GM18511 (cell line): ENCODE results near the gene ANKRD13A.
"Not testable (repeated sequence)": the region's sequence is repeated elsewhere in the genome, so short reads cannot be mapped to it uniquely, and the experiment has no call there.

Experiments used
- ATAC-seq: cut with Tn5 transposase; IDR thresholded peaks from one replicate; pipeline ENCODE4 v1.9.1; 2021; ENCODE audit warnings: mild to moderate bottlenecking, moderate library complexity; ENCODE audit not compliant: unreplicated experiment

ANKRD13A gene

GRCh38 chr12:110047297-110047940 is 48.2 kb downstream of the ANKRD13A start:
- ATAC-seq = no peak

DNA sequence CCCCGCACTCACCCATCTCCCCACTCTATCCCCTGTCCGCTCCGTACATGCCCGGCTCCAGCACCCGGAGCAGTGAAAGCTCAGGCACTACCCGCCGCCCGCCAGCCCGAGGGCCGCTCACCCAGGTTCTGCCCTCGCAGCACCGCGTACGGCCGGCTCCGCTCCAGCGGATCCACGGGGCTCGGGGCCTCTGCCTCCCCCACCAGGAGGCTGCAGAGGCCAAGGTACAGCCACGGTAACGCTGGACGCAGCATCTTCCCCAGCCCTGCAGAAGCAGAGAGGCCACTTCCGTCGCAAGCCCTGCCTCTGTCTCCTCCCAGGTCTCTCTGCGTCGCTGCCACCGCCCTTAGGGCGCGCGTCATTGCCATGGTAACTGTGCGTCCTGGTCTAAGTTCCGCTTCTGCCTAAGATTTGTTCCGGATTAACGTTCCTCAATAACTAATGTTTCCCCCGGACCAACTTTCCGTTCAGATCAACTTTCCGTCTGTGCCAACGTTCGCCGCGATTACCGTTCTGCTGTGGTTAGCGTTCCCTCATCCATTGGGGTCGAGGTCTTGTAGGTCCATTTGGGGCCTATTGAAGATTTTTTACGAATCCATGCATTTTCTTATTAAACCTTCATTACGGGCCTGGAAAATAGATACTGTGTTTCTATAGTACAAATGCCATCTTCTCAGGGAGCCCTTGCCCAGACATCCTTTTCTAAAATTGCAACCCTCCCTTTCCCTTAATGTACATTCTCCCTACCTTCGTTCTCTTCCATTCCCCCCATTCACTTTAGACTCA is 49.2 kb downstream of the ANKRD13A start, which contains the start of gene C12orf76:
C12orf76 (minus strand) TSS at position 281 of the 786 bp plus-strand sequence; CDS start at position 254, 27 bp downstream.
- ATAC-seq = peak; percentile 98

DNA sequence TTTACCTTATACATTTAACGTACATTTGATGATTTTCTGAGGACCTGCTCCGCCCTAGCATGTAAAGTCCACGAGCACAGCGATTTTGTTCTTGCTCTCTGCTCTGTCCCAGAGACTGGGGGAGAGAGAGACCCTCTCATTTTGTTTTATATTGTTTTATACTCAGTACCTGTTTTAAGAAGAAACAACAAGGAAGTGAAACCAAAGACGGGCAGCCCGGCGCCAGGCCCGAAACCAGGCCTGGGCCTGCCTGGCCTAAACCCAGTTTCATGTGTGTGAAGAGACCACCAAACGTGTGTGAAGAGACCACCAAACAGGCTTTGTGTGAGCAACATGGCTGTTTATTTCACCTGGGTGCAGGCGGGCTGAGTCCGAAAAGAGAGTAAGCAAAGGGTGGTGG is 49.8 kb downstream of the ANKRD13A start:
- not testable (repeated sequence) for ATAC-seq

GRCh38 chr12:110049666-110050065 is 50.4 kb downstream of the ANKRD13A start:
- not testable (repeated sequence) for ATAC-seq

DNA sequence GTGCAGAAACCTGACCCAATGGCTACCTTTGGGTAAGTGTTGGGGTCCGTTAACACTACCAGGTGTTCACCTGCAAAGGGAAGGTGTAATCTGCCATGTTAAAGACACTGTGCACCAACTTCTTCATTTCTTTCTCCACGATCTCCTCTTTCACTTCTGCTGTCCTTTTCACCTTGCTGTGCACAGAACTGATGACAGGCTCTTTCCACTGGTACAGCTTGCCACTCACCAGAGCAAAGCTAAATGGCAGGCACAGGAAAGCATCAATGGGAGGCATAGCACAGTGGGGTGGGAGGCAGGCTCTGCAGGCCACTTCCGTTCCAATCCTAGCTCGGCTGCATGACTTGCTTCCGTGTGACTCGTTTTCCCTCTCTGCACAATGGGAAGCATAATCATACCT is 51.7 kb downstream of the ANKRD13A start:
- no peak for ATAC-seq

DNA sequence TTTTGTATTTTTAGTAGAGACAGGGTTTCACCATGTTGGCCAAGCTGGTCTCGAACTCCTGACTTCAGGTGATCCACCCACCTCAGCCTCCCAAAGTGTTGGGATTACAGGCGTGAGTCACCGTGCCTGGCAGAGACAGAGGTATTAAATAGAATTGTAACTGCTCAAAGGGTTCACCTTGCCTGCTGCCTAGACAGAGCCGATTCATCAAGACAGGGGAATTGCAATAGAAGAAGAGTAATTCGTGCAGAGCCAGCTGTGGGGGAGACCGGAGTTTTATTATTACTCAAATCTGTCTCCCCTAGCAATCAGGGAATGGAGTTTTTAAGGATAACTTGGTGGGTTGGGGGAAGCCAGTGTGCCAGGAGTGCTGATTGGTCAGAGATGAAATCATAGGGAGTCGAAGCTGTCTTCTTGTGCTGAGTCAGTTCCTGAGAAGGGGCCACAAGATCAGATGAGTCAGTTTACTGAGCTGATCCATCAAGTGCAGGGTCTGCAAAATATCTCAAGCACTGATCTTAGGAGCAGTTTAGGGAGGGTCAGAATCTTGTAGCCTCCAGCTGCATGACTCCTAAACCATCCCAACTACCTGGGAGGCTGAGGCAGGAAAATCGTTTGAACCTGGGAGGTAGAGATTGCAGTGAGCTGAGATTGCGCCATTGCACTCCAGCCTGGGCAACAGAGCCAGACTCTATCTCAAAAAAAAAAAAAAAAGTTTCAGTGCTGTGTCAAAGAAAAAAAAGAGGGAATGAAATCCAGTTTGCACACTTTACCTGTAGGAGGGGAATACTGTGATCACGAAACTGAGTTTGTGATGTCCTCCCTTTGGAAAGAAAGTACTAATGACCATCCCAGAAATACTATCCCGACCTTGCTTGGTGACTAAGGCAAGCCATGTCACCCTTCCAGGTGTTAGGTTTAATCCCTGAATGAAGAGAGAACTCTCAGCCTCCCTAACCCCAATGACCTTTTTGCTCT is 56.4 kb downstream of the ANKRD13A start:
- not testable (repeated sequence) for ATAC-seq

GRCh38 chr12:110056643-110057042 is 57.4 kb downstream of the ANKRD13A start:
- ATAC-seq = not testable (repeated sequence)

- ATAC-seq = no peak
Measured at GRCh38 chr12:110058875-110059615, 59.8 kb downstream of the ANKRD13A start.

GRCh38 chr12:110059651-110060000 is 60.4 kb downstream of the ANKRD13A start:
- no peak for ATAC-seq

- ATAC-seq = no peak
Measured at GRCh38 chr12:110062241-110062640, 63.0 kb downstream of the ANKRD13A start.

DNA sequence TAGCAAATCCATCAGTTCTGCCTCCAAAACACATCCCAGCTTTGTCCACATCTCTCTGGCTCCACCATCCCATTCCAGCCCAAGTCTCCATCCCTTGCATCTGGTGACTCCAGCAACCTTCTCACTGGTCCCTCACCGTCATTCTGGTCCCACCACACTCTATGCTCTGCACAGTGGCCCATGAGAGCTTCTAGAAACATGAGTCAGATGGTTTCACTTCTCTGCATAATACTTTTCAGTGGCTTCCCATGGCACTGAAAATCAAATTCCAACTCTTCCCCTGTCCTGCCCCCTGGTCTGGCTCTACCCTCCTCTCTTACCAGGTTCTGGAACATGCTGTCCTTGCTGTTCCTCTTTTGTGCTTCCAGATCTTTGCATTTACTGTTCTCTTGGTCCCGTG is 66.3 kb downstream of the ANKRD13A start:
- ATAC-seq = no peak

- ATAC-seq = no peak
Measured at GRCh38 chr12:110067531-110067930, 68.3 kb downstream of the ANKRD13A start.

DNA sequence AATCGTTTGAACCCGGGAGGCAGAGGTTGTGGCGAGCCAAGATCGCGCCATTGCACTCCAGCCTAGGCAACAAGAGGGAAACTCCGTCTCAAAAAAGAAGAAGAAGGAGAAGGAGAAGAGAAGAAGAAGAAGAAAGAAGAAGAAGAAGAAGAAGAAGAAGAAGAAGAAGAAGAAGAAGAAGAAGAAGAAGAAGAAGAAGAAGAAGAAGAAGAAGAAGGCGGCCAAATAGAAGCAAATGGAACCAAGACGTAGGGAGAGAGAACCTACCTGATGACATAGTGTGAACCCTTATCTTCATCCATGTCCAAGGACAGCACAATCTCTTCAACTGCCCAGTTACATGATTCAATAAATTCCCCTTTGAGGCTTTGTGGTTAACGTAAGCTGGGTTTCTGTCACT is 68.9 kb downstream of the ANKRD13A start:
- not testable (repeated sequence) for ATAC-seq

DNA sequence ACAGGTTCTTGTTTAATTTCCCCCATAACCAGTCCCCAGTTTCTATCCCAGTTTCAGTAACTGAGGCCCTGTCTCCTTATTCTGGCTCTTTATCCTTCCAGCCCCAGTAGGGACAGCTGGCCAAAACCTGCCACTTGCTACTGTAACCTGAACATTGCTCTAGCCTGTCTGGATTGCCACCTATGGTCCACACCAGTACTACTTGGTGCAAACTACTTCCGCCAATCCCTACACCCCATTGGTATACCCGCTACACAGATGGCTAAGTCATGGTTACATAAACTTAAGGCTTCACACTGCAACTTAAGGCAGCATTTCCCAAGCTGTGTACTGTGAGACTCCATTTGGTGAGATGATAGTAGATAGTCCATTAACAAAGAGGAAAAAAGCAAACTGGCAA is 69.4 kb downstream of the ANKRD13A start:
- no peak for ATAC-seq

GRCh38 chr12:110071504-110071903 is 72.3 kb downstream of the ANKRD13A start:
- ATAC-seq = no peak

GRCh38 chr12:110071967-110072366 is 72.7 kb downstream of the ANKRD13A start:
- ATAC-seq = no peak

- ATAC-seq = not testable (repeated sequence)
Measured at GRCh38 chr12:110072636-110073035, 73.4 kb downstream of the ANKRD13A start.

DNA sequence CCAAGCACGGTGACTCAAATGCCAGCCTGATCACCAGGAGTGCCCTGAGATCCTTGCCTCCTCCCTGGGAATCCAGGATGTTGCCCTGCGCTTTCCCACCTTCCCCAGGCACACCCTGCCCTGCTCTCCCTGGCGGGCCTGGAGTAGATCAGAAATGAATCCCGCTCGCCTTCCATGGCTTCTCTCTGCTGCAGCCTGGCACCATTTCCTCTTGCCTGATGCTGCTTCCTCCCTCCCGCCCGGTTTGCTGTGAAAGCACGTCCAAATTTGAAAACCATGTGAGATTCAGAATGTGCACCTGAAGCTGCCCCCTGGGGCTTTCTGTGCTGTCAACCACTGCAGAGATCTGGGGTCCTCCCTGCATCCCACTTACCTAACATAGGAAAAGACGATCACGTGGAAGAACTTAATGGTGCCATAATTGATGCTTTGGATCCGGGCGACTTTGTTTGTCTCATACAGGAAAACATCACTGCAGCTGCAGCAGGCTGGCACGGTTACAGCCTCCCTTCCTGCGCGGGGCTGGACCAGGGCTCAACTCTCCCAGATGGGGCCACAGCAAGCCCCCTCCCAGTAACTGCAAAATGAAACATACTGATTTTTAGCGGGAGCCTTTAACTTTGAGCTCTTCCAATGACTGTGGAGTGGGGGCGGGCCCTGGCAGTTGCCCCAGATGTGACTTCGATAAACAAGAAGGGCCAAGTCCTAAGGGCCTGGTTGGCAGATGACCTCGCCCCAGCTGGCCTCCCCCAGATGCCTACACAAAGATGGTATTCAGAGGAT is 74.0 kb downstream of the ANKRD13A start:
- ATAC-seq = no peak

DNA sequence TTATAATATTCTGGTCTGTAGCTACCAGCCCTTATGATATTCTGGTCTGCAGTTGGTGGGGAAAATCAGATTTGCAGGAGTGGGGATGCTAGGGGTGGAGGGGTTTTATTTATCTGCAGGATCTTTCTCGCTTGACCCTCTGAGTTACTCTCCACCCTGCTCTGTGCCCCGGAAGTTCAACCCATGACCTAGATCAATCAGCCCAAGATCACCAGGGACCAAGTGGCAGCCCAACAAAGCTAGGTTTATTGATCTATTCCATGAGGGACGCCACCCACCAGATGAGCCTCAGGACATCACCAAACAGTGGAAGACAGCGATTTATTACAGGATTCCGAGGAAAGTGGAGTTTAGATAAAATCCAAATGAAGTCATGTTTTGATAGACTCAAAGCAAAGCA is 74.9 kb downstream of the ANKRD13A start:
- ATAC-seq = no peak

DNA sequence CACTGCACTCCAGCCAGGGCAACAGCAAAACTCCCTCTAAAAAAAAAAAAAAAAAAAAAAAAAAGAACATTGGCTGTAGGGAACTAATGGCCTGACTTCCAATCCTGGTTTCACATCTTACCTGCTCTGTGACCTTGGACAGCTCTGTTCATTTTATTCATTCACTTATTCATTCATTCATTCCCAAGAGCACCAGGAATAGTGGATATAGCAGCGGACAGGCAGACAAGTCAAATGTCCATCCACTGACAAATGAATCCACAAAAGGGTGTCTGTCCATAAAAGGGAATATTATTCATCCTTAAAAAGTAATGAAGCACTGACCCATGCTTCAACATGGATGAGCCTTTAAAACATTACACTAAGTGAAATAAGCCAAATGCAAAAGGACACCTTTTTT is 76.7 kb downstream of the ANKRD13A start:
- no peak for ATAC-seq
